Activated T-helper 1 cell treated with anti-CD3 and anti-CD28 coated beads, Interleukin-12 subunit alpha, Interleukin-12 subunit beta, Interleukin-2, Interleukin-4 antibody, amounts not matched to agents 30 ng/mL and 10 ng/mL and 1 ng/mL, durations not matched to agents 14 hours and 24 hours and 36 hours (primary cell): ENCODE measurements around the gene PTCSC3. TPM values are rescaled to one million over a fixed set of nuclear protein-coding genes. Genes with fewer than 3 reads are reported as not detected.
"Not testable (repeated sequence)": the region's sequence is repeated elsewhere in the genome, so short reads cannot be mapped to it uniquely, and the experiment has no call there.

ENCODE experiments used
- DNase-seq: peaks from one replicate; pipeline ENCODE4 v3.0.0; 2021; ENCODE audit warnings: low spot score
- H3K27ac Mint-ChIP-seq: one replicate; pipeline ENCODE4 v1.8.0; 2021; ENCODE audit warnings: mild to moderate bottlenecking, mixed read lengths
- H3K27me3 Mint-ChIP-seq: one replicate; pipeline ENCODE4 v1.8.0; 2022; ENCODE audit warnings: mild to moderate bottlenecking, moderate library complexity, mixed read lengths; ENCODE audit not compliant: insufficient read depth
- H3K36me3 Mint-ChIP-seq: one replicate; pipeline ENCODE4 v1.8.0; 2021; ENCODE audit warnings: low read depth, mixed read lengths
- H3K4me1 Mint-ChIP-seq: one replicate; pipeline ENCODE4 v1.8.0; 2021; ENCODE audit warnings: low read depth, mixed read lengths
- H3K4me3 Mint-ChIP-seq: one replicate; pipeline ENCODE4 v1.8.0; 2021; ENCODE audit warnings: mild to moderate bottlenecking, moderate library complexity, mixed read lengths
- H3K9me3 Mint-ChIP-seq: one replicate; pipeline ENCODE4 v1.8.0; 2021; ENCODE audit warnings: mixed read lengths
- intact Hi-C: fragments of 100-400 bp; cut with micrococcal nuclease; formaldehyde crosslinking; loops from one replicate; pipeline ENCODE4 v1.15.1; 2024
- total RNA-seq: library from RNA; stranded (reverse); gene quantifications from 2 replicates; pipeline ENCODE4 v1.2.3, GENCODE V29; 2022

PTCSC3 gene
- total RNA-seq, 1 donor from 2014 or later, result not detected

DNA sequence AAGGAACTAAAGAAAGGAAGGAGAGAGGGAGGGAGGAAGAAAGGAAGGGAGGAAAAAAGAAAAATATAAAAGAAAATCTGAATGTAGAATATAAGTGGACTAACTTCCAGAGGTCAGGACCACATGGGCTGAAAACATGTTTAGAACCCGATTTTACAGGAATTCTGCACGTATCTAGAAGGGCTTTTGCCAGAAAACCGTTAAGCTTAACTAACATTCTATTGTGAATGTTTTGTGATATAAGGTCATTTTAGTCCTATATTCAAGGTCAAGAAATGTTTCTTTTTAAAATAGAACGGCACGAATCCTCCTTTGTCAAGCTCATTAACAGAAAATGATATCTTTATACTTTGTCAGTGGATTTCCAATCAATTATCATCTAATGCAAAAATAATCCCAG is 13.1 kb downstream of the PTCSC3 start:
- no peaks in the 10 kb centered on the region for H3K4me1 Mint-ChIP-seq
- DNase-seq, result no peak
- peaks cover 2% of the 10 kb centered on the region for H3K27me3 Mint-ChIP-seq
- no peak overlapping the region for H3K27ac Mint-ChIP-seq
- intact Hi-C loops, result no loop called here
- no peaks in the 10 kb centered on the region for H3K9me3 Mint-ChIP-seq
- H3K36me3 Mint-ChIP-seq, result no peaks in the 10 kb centered on the region
- no peak overlapping the region for H3K4me3 Mint-ChIP-seq

DNA sequence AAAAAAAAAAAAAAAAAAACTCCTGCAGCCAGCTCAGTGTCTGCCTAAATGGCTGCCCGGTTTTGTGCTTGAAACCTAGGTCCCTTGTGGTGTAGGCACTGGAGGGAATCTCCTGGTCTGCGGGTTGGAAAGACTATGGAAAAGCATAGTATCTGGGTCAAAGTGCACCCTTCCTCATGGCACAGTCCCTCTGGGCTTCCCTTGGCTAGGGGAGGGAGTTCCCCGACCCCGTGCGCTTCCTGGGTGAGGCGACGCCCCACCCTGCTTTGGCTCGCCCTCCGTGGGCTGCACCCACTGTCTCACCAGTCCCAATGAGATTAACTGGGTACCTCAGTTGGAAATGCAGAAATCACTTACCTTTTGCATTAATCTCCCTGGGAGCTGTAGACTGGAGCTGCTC is 14.3 kb downstream of the PTCSC3 start:
- no peak for DNase-seq
- no peak overlapping the region for H3K4me3 Mint-ChIP-seq
- H3K27ac Mint-ChIP-seq, result no peak overlapping the region
- no peaks in the 10 kb centered on the region for H3K36me3 Mint-ChIP-seq
- H3K9me3 Mint-ChIP-seq, result no peaks in the 10 kb centered on the region
- intact Hi-C loops, result no loop called here
- peaks cover 2% of the 10 kb centered on the region for H3K27me3 Mint-ChIP-seq
- no peaks in the 10 kb centered on the region for H3K4me1 Mint-ChIP-seq

DNA sequence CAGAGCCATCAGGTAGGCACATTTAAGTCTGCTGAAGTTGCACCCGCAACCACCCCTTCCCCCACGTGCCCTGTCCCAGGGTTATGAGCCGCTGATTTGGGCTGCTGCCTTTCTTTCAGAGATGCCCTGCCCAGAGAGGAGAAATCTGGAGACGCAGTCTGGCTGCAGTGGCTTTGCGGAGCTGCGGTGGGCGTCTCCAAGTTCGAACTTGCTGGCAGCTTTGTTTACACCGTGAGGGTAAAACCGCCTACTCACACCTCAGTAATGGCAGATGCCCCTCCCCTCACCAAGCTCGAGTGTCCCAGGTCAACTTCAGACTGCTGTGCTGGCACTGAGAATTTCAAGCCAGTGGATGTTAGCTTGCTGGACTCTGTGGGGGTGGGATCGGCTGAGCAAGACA is 14.7 kb downstream of the PTCSC3 start:
- Mint-ChIP-seq H3K9me3 (peaks cover 3% of the 10 kb centered on the region), H3K36me3 (no peaks in the 10 kb centered on the region), H3K27ac (no peak overlapping the region), H3K4me1 (no peaks in the 10 kb centered on the region), H3K4me3 (no peak overlapping the region), H3K27me3 (peaks cover 2% of the 10 kb centered on the region)
- intact Hi-C loops, result no loop called here
- no peak for DNase-seq

DNA sequence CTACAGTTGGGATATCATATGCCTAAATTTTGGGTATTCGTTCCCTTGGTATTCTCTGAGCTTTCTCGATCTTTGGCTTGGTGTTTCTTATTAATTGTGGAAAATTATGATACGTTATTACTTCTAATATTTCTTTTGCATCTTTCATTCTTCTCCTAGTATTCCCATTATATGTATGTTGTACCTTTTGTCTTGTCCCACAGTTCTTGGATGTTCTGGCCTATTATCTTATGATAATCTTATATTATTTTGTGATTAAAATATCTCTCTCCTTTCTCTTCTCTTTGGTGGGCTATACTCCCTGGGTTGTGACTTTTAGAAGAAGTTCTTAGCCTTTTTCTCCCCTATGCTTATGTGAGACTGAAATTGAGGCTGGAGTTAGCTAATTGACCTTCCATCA is 25.2 kb downstream of the PTCSC3 start:
- Mint-ChIP-seq H3K27me3 (no peaks in the 10 kb centered on the region), H3K4me1 (no peaks in the 10 kb centered on the region), H3K36me3 (no peaks in the 10 kb centered on the region), H3K9me3 (peaks cover 7% of the 10 kb centered on the region), H3K27ac (no peak overlapping the region), H3K4me3 (no peak overlapping the region)
- intact Hi-C loops, result no loop called here
- DNase-seq, result no peak

DNA sequence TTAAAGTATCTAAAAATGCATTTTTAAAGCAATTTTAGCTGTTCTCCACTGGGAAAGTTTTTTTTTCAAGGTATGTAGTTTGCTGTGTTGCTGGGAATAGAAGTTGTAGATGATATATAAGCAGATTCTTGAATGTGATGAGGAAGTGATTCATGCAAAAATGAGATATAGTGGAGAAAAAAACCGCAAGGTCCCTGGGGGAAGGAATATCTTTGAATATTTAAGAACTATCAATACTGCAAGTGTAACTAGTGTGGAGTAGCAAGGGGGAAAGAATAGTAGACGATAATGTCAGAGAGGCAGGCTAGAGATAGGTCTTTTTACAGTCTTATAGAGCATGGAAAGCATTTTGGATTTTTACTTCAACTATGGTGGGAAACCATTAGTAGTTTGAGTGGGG is 42.5 kb downstream of the PTCSC3 start:
- Mint-ChIP-seq H3K36me3 (no peaks in the 10 kb centered on the region), H3K27ac (no peak overlapping the region), H3K27me3 (peaks cover 3% of the 10 kb centered on the region), H3K4me3 (no peak overlapping the region), H3K9me3 (no peaks in the 10 kb centered on the region), H3K4me1 (no peaks in the 10 kb centered on the region)
- intact Hi-C loops, result no loop called here
- no peak for DNase-seq

DNA sequence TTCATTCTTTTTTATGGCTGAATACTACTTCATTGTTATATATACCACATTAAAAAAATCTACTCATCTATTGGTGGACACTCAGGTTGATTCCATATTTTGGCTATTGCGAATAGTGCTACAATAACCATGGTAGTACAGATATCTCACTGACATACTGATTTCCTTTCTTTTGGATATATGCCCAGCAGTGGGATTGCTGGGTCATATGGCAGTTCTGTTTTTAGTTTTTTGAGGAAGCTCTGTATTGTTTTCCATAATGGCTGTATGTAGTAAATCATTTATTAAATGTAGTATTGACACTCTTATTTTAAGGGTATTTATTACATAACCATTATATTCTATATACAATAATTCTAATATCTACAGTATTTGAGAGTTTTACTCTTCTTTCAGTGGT is 43.7 kb downstream of the PTCSC3 start:
- no peak overlapping the region for H3K27ac Mint-ChIP-seq
- DNase-seq, result no peak
- H3K27me3 Mint-ChIP-seq, result peaks cover 5% of the 10 kb centered on the region
- H3K9me3 Mint-ChIP-seq, result no peaks in the 10 kb centered on the region
- H3K4me3 Mint-ChIP-seq, result no peak overlapping the region
- no peaks in the 10 kb centered on the region for H3K4me1 Mint-ChIP-seq
- intact Hi-C loops, result no loop called here
- H3K36me3 Mint-ChIP-seq, result no peaks in the 10 kb centered on the region

DNA sequence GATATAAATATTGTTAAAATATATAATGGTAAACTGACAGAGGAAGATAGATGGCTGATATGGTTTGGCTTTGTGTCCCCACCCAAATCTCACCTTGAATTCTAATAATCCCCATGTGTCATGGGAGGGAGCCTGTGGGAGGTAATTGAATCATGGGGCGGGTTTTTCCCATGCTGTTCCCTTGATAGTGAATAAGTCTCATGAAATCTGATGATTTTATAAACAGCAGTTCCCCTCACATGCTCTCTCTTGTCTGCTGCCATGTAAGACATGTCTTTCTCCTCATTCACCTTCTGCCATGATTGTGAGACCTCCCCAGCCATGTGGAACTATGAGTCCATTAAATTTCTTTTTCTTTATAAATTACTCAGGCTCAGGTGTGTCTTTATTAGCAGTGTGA is 46.3 kb downstream of the PTCSC3 start:
- H3K27ac Mint-ChIP-seq, result no peak overlapping the region
- H3K4me3 Mint-ChIP-seq, result no peak overlapping the region
- peaks cover 5% of the 10 kb centered on the region for H3K27me3 Mint-ChIP-seq
- no peak for DNase-seq
- H3K4me1 Mint-ChIP-seq, result no peaks in the 10 kb centered on the region
- intact Hi-C loops, result no loop called here
- H3K36me3 Mint-ChIP-seq, result no peaks in the 10 kb centered on the region
- no peaks in the 10 kb centered on the region for H3K9me3 Mint-ChIP-seq

DNA sequence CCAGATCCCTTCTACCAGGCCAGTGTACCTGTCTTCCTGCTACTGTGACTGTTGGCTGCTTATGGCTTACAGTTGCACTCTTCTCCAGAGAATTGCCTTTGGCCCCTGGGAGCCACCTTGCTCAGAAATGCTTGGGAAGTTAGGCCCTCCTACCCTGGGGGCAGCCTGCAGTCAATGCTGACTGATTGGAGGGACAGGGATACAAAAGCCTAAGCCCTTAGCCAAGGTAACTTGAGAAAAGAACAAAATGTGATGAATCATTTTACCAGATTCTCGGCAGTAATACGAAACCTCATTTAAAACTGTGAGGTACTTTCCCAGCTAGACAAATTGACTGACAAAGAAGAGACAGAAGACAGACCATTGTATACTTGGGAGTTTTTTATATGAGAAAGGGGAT is 47.3 kb downstream of the PTCSC3 start:
- no peaks in the 10 kb centered on the region for H3K36me3 Mint-ChIP-seq
- H3K27ac Mint-ChIP-seq, result no peak overlapping the region
- H3K27me3 Mint-ChIP-seq, result peaks cover 5% of the 10 kb centered on the region
- no peak overlapping the region for H3K4me3 Mint-ChIP-seq
- no peak for DNase-seq
- H3K9me3 Mint-ChIP-seq, result no peaks in the 10 kb centered on the region
- intact Hi-C loops, result no loop called here
- no peaks in the 10 kb centered on the region for H3K4me1 Mint-ChIP-seq

DNA sequence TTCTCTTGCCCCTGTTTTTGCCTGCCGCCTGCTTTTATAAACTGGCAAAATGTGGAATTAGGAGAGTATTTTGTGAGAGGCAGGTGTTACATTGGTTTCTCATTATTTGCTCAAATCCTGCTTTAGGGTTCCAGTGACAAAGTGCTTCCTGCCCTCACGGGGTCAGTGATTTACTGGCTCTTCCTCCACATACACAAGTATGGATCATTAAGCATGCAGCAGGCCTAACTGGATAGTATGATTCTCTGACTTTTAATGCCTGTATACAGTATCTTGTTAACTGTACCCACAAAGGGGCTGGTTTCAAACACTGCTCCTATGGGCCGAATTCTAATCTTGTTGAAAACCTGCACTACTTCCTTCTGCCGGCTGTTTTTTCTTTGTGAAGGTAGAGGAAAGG is 63.2 kb downstream of the PTCSC3 start:
- no peaks in the 10 kb centered on the region for H3K9me3 Mint-ChIP-seq
- H3K36me3 Mint-ChIP-seq, result no peaks in the 10 kb centered on the region
- peaks cover 5% of the 10 kb centered on the region for H3K27me3 Mint-ChIP-seq
- H3K4me3 Mint-ChIP-seq, result no peak overlapping the region
- DNase-seq, result no peak
- H3K27ac Mint-ChIP-seq, result no peak overlapping the region
- intact Hi-C loops, result no loop called here
- no peaks in the 10 kb centered on the region for H3K4me1 Mint-ChIP-seq

DNA sequence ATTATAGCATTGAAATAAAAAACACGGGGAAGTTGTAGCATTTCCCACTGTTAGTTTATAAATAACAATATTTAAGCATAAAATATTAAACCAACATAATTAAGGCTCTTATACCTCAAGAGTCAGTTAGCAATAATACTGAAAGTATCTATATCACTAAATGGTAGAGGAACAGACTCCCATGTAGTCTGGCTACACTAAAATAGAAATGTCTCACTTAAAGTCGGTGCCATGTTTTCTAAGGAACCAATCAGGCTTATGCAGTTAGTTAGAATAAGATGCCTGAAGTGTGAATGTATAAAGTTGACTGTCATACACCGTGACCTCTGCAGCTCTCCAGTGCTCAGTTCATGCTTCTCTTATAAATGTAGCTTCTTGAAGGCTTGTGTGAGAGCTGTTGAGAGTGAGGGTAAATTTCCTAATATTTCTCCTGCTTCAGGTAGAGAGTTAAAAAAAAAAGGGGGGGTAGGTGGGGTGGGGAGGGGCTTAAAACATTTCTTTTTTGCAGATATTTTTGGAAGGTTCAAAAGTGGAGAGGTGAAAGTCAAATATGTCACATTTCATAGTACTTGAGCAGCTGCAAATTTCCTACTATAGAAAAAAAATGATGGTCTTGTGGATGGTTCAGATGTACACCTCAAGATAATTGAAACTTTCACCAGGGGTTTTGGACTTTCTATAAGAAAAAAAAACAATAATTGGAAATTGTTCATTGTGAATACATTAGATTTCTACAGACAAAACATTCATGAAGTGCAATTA is 64.5 kb downstream of the PTCSC3 start:
- no peak overlapping the region for H3K27ac Mint-ChIP-seq

DNA sequence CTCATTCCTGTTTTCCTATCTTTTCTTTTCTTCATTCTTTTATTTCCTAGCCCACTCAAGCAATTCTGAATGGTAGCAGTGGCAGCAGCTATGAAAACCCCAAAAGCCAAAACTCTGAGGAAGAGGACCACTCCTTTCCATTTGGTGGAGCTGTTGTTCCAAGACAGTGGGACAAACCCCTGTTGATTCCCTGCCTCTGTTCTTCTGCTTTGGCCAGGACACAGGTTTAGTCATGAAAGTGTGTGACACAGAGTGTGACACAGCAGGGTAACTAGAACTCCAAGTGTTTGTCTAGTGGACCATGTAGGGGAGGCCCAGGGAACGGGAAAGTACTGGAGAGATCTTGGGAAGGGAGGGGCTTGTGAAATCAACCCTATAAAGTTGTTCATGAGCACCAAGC is 71.1 kb downstream of the PTCSC3 start:
- Mint-ChIP-seq H3K36me3 (no peaks in the 10 kb centered on the region), H3K27ac (no peak overlapping the region), H3K4me1 (no peaks in the 10 kb centered on the region), H3K4me3 (no peak overlapping the region), H3K27me3 (peaks cover 12% of the 10 kb centered on the region), H3K9me3 (no peaks in the 10 kb centered on the region)
- DNase-seq, result no peak
- intact Hi-C loops, result no loop called here

More for the DNA sequence above, 64.5 kb downstream of the PTCSC3 start:
- Mint-ChIP-seq H3K4me3 (no peak overlapping the region), H3K36me3 (no peaks in the 10 kb centered on the region), H3K27me3 (peaks cover 13% of the 10 kb centered on the region), H3K4me1 (no peaks in the 10 kb centered on the region), H3K9me3 (no peaks in the 10 kb centered on the region)
- intact Hi-C loops, result no loop called here
- no peak for DNase-seq

DNA sequence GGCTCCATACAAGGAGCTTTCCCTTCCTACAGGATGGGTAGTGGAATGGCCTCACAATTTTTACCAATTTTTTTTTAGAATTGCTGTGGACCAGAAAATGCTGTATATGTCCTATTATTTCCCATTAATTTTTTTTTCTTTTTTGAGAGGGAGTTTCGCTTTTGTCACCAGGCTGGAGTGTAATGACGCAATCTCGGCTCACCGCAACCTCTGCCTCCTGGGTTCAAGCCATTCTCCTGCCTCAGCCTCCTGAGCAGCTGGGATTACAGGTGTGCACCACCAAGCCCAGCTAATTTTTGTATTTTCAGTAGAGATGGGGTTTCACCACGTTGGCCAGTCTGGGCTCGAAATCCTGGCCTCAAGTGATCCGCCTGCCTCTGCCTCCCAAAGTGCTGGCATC is 72.3 kb downstream of the PTCSC3 start:
- H3K27ac Mint-ChIP-seq, H3K9me3 Mint-ChIP-seq, H3K36me3 Mint-ChIP-seq, H3K4me1 Mint-ChIP-seq, intact Hi-C loops, DNase-seq, H3K4me3 Mint-ChIP-seq: not testable (repeated sequence)
- peaks cover 12% of the 10 kb centered on the region for H3K27me3 Mint-ChIP-seq

DNA sequence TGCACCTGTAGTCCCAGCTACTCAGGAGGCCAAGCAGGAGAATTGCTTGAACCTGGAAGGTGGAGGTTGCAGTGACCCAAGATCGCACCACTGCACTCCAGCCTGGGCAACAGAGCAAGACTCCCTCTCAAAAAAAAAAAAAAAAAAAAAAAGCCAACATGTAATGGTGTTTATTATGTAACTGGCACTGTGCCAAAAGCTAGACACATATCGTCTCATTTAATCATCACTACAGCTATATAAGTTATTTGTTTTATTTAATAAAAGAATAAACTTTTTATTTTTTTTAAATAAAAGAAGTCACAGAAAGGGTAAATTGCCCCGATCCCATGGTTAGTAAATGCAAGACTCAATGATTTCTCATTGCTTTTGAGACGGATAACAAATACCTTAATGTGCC is 76.9 kb downstream of the PTCSC3 start:
- Mint-ChIP-seq H3K9me3 (no peaks in the 10 kb centered on the region), H3K27ac (no peak overlapping the region), H3K4me1 (no peaks in the 10 kb centered on the region), H3K36me3 (no peaks in the 10 kb centered on the region), H3K4me3 (no peak overlapping the region), H3K27me3 (peaks cover 8% of the 10 kb centered on the region)
- intact Hi-C loops, result no loop called here
- no peak for DNase-seq

DNA sequence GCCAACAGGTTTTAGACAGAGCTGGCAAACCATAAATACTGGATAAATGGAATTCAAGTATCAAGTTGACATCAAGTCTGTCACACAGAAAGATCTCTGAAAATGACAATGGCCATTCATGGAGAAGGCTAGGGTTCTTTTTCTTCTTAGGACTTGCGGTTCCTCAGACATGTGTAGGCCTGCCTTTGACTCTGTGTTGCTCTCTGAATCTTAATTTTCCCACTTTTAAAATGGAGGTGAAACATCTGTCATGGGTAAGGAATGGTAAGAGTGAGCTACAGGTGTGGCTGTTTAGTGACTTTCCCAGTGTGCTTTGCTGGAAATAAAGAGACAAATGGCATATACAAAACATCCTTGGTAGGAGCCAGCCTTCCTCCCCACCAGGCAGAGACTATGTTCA is 79.2 kb downstream of the PTCSC3 start:
- no peak for DNase-seq
- Mint-ChIP-seq H3K4me3 (no peak overlapping the region), H3K27me3 (peaks cover 8% of the 10 kb centered on the region), H3K27ac (no peak overlapping the region), H3K9me3 (no peaks in the 10 kb centered on the region), H3K4me1 (no peaks in the 10 kb centered on the region), H3K36me3 (no peaks in the 10 kb centered on the region)
- intact Hi-C loops, result no loop called here
